Natural killer cell treated with Interleukin-12 subunit alpha and Interleukin-12 subunit beta and Interleukin-15 and Interleukin-18, amount 100 ng/mL, for 72 hours (primary cell): ENCODE results near the gene KDM6A. TPM values are rescaled to one million over a fixed set of nuclear protein-coding genes. Genes with fewer than 3 reads are reported as not detected.
"Not testable (repeated sequence)": the region's sequence is repeated elsewhere in the genome, so short reads cannot be mapped to it uniquely, and the experiment has no call there.

ENCODE experiments used
- ATAC-seq, 2 donors: fragments of 150-1000 bp; cut with Tn5 transposase in 1 of 2; sonication (Bioruptor Pico), chemical (Tn5 transposase) in 1 of 2; 2 replicates each; pipeline ENCODE4 v1.10.0; 2021
- DNase-seq: peaks from one replicate; pipeline ENCODE4 v3.0.0; 2022; ENCODE audit warnings: low spot score
- H3K27ac Mint-ChIP-seq, 2 donors: 1 replicate in 1 of 2; 2 replicates in 1 of 2; pipeline ENCODE4 v1.8.0; 2022; ENCODE audit warnings: mixed read lengths in 2 of 2, mild to moderate bottlenecking in 1 of 2, moderate library complexity in 1 of 2
- H3K27me3 Mint-ChIP-seq, 2 donors: 1 replicate in 1 of 2; 2 replicates in 1 of 2; pipeline ENCODE4 v1.8.0; 2022; ENCODE audit warnings: mixed read lengths in 2 of 2
- H3K36me3 Mint-ChIP-seq: one replicate; pipeline ENCODE4 v1.8.0; 2022; ENCODE audit warnings: mixed read lengths
- H3K4me1 Mint-ChIP-seq, 2 donors: 1 replicate in 1 of 2; 2 replicates in 1 of 2; pipeline ENCODE4 v1.8.0; 2022; ENCODE audit warnings: low read depth in 2 of 2, mixed read lengths in 2 of 2, mild to moderate bottlenecking in 1 of 2
- H3K4me3 Mint-ChIP-seq: one replicate; pipeline ENCODE4 v1.8.0; 2022; ENCODE audit warnings: mixed read lengths
- H3K9me3 Mint-ChIP-seq: 2 replicates; pipeline ENCODE4 v1.8.0; 2022; ENCODE audit warnings: mixed read lengths
- total RNA-seq, 2 donors: library from RNA; stranded (reverse); gene quantifications; one replicate each; pipeline ENCODE4 v1.2.3, GENCODE V29; 2022

Gene KDM6A
- total RNA-seq, 2 donors from 2014 or later: 31.9 to 68.6 TPM

DNA sequence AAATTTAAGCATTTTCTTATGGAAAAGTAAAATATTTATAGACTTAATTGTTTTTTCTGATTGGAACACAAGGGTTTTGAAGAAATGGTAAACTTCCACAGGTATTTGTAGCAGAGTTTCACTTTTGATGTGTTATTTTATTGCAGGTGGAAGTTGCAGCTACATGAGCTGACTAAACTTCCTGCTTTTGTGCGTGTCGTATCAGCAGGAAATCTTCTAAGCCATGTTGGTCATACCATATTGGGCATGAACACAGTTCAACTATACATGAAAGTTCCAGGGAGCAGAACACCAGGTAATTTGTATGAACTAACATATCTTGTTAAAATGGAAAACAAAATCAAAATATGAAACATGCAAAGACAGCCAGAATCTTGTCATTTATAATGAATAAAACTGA lies 210.3 kb downstream of the KDM6A start:
- peaks cover 4% of the 10 kb centered on the region for H3K36me3 Mint-ChIP-seq
- ATAC-seq: no peak
- no peaks in the 10 kb centered on the region for H3K27me3 Mint-ChIP-seq
- H3K9me3 Mint-ChIP-seq: no peaks in the 10 kb centered on the region
- no peak for DNase-seq
- no peak overlapping the region for H3K4me3 Mint-ChIP-seq
- H3K27ac Mint-ChIP-seq: peak overlapping the region in 1 of 2 donors; percentile 59
- peaks cover 0 to 5% of the 10 kb centered on the region in 2 donors for H3K4me1 Mint-ChIP-seq

GRCh38 chrX:45110494-45110893 lies 237.5 kb downstream of the KDM6A start:
- H3K4me1 Mint-ChIP-seq: peaks cover 0 to 4% of the 10 kb centered on the region in 2 donors
- DNase-seq (no peak), ATAC-seq (no peak)
- H3K4me3 Mint-ChIP-seq: no peak overlapping the region
- no peaks in the 10 kb centered on the region for H3K27me3 Mint-ChIP-seq
- peaks cover 4% of the 10 kb centered on the region for H3K9me3 Mint-ChIP-seq
- H3K27ac Mint-ChIP-seq: no peak overlapping the region
- H3K36me3 Mint-ChIP-seq: peaks cover 8% of the 10 kb centered on the region

GRCh38 chrX:45126158-45126557 lies 253.2 kb downstream of the KDM6A start:
- H3K27ac Mint-ChIP-seq: no peak overlapping the region
- H3K27me3 Mint-ChIP-seq: peaks cover 6 to 14% of the 10 kb centered on the region in 2 donors
- H3K36me3 Mint-ChIP-seq: no peaks in the 10 kb centered on the region
- H3K9me3 Mint-ChIP-seq: peaks cover 3% of the 10 kb centered on the region
- H3K4me1 Mint-ChIP-seq: no peaks in the 10 kb centered on the region
- no peak for ATAC-seq
- no peak for DNase-seq
- H3K4me3 Mint-ChIP-seq: no peak overlapping the region

- Mint-ChIP-seq H3K4me1 (no peaks in the 10 kb centered on the region), H3K4me3 (no peak overlapping the region), H3K36me3 (no peaks in the 10 kb centered on the region), H3K9me3 (peaks cover 5% of the 10 kb centered on the region), H3K27ac (no peak overlapping the region), H3K27me3 (peaks cover under 1 to 8% of the 10 kb centered on the region in 2 donors)
- DNase-seq (no peak), ATAC-seq (no peak)
These were observed 256.0 kb downstream of the KDM6A start for GRCh38 chrX:45128896-45129454.

DNA sequence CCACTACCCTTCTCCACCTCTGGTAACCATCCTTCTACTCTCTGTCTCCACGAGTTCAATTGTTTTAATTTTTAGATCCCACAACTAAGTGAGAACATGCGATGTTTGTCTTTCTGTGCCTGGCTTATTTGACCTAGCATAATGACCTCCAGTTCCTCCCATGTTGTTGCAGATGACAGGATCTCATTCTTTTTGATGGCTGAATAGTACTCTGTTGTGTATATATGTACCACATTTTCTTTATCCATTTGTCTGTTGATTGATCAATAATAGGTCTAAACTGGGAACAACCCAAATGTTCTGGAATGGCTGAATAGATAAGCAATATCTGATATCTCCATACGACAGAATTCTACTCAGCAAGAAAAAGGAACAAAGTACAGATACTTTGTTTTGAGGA lies 260.5 kb downstream of the KDM6A start:
- ATAC-seq: no peak

DNA sequence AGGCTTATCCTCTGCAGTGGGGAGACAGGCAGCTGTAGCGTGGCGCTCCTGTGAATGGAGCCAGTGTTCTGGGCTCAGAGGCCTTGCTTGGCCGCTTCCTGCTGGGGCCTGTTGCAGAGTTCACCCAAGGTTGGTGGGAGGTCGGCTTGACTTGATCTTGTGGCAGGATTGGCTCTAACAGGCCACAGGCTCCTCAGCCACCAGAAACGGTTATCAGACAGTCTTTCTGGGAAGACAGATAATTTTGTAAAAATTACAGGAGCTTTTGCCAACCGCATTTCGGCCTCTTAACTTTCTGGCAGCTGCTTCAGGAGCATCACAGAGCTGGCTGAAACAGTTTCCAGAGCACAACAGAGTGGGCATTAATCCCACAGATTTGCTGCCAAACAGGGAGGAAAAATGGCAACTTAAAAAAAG lies 261.3 kb downstream of the KDM6A start:
- no peak overlapping the region for H3K27ac Mint-ChIP-seq
- ATAC-seq (peak in 1 of 2 donors; percentile 54), DNase-seq (no peak)
- peaks cover 0 to 3% of the 10 kb centered on the region in 2 donors for H3K27me3 Mint-ChIP-seq
- no peak overlapping the region for H3K4me3 Mint-ChIP-seq
- H3K9me3 Mint-ChIP-seq: peaks cover 2% of the 10 kb centered on the region
- H3K4me1 Mint-ChIP-seq: no peaks in the 10 kb centered on the region
- no peaks in the 10 kb centered on the region for H3K36me3 Mint-ChIP-seq

More for the DNA sequence above, 260.5 kb downstream of the KDM6A start:
- H3K9me3 Mint-ChIP-seq: peaks cover 2% of the 10 kb centered on the region
- peaks cover 0 to 4% of the 10 kb centered on the region in 2 donors for H3K27me3 Mint-ChIP-seq
- no peak overlapping the region for H3K4me3 Mint-ChIP-seq
- DNase-seq: no peak
- no peaks in the 10 kb centered on the region for H3K4me1 Mint-ChIP-seq
- H3K36me3 Mint-ChIP-seq: no peaks in the 10 kb centered on the region
- H3K27ac Mint-ChIP-seq: no peak overlapping the region

GRCh38 chrX:45134775-45135174 lies 261.8 kb downstream of the KDM6A start:
- Mint-ChIP-seq H3K27ac (no peak overlapping the region), H3K4me3 (no peak overlapping the region), H3K4me1 (no peaks in the 10 kb centered on the region), H3K9me3 (peaks cover 2% of the 10 kb centered on the region), H3K36me3 (no peaks in the 10 kb centered on the region), H3K27me3 (peaks cover 0 to 3% of the 10 kb centered on the region in 2 donors)
- ATAC-seq (peak in 1 of 2 donors; percentile 44), DNase-seq (no peak)

GRCh38 chrX:45135391-45136075 lies 262.5 kb downstream of the KDM6A start:
- not testable (repeated sequence) for H3K4me1 Mint-ChIP-seq, H3K9me3 Mint-ChIP-seq, H3K4me3 Mint-ChIP-seq, DNase-seq, H3K36me3 Mint-ChIP-seq, ATAC-seq, H3K27me3 Mint-ChIP-seq, H3K27ac Mint-ChIP-seq

- Mint-ChIP-seq H3K36me3 (no peaks in the 10 kb centered on the region), H3K4me1 (peaks cover 0 to 2% of the 10 kb centered on the region in 2 donors), H3K4me3 (no peak overlapping the region), H3K27me3 (peaks cover 0 to 3% of the 10 kb centered on the region in 2 donors), H3K27ac (no peak overlapping the region), H3K9me3 (peaks cover 2% of the 10 kb centered on the region)
- no peak for ATAC-seq
- DNase-seq: no peak
These were observed 264.5 kb downstream of the KDM6A start for GRCh38 chrX:45137531-45137930.

DNA sequence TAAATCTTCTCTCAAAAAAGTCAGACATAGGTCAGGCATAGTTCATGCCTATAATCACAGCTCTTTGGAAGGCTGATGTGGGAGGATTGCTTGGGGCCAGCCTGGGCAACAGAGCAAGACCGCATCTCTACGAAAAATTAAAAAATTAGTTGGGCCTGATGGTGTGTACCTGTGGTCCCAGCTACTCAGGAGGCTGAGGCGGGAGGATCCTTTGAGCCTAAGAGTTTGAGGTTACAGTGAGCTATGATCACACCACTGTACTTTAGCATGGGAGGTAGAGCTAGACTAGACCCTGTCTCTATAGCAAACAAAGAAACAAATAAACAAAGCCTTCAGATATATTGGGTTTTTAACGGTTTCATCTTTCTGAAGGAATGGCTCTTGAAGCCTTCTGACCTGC lies 265.5 kb downstream of the KDM6A start:
- Mint-ChIP-seq H3K36me3 (no peaks in the 10 kb centered on the region), H3K4me3 (no peak overlapping the region), H3K27me3 (peaks cover 0 to 3% of the 10 kb centered on the region in 2 donors), H3K27ac (no peak overlapping the region), H3K9me3 (no peaks in the 10 kb centered on the region), H3K4me1 (peaks cover 0 to 2% of the 10 kb centered on the region in 2 donors)
- ATAC-seq: peak in 1 of 2 donors; percentile 54
- no peak for DNase-seq

DNA sequence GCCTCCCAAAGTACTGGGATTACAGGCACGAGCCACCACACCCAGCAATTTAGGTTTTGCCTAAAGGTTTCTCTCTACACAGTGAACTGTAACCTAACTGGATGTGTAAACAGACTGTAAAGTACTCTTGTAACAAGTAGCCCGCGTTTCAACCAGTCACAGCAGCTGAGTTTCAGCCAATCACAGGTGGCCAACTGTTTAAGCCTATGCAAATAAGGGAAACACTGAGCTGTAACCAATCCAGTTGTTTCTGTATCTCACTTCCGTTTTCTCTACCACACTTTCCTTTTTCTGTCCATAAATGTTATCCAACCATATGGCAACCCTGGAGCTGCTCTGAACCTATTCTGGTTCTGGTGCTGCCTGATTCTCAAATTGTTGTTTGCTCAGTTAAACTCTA lies 267.8 kb downstream of the KDM6A start:
- Mint-ChIP-seq H3K36me3 (no peaks in the 10 kb centered on the region), H3K9me3 (no peaks in the 10 kb centered on the region), H3K27me3 (peaks cover 0 to 3% of the 10 kb centered on the region in 2 donors), H3K4me3 (no peak overlapping the region), H3K4me1 (peaks cover 0 to 2% of the 10 kb centered on the region in 2 donors), H3K27ac (no peak overlapping the region)
- ATAC-seq: no peak
- DNase-seq: no peak

DNA sequence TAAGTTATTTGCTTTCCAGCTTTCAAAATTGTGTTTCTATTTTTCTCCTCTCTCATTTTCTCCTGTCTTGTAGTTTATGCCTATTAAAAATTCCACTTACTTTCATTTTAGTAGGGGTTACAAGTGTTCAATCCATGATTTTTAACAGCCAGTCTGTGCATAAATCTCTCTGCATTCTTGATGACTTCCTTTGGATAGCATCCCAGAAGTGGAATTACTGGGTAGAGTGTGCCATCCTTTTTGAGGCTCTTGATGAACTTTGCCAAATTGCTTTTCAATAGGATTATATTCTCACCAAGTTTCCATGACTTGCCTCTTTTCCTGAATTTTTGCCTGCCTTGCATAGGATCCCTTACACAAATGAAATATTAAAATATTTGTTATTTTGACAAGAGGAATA lies 269.2 kb downstream of the KDM6A start:
- no peak overlapping the region for H3K27ac Mint-ChIP-seq
- H3K36me3 Mint-ChIP-seq: no peaks in the 10 kb centered on the region
- no peaks in the 10 kb centered on the region for H3K9me3 Mint-ChIP-seq
- ATAC-seq (no peak), DNase-seq (no peak)
- peaks cover 0 to 2% of the 10 kb centered on the region in 2 donors for H3K4me1 Mint-ChIP-seq
- peaks cover 0 to 3% of the 10 kb centered on the region in 2 donors for H3K27me3 Mint-ChIP-seq
- H3K4me3 Mint-ChIP-seq: no peak overlapping the region

- Mint-ChIP-seq H3K4me3 (no peak overlapping the region), H3K36me3 (no peaks in the 10 kb centered on the region), H3K4me1 (peaks cover 0 to 2% of the 10 kb centered on the region in 2 donors), H3K9me3 (no peaks in the 10 kb centered on the region), H3K27me3 (peaks cover 0 to 3% of the 10 kb centered on the region in 2 donors), H3K27ac (no peak overlapping the region)
- ATAC-seq (no peak), DNase-seq (no peak)
These were observed 270.5 kb downstream of the KDM6A start for GRCh38 chrX:45143455-45143854.

GRCh38 chrX:45145492-45146215 lies 272.7 kb downstream of the KDM6A start:
- peaks cover 0 to 2% of the 10 kb centered on the region in 2 donors for H3K4me1 Mint-ChIP-seq
- peaks cover 0 to 3% of the 10 kb centered on the region in 2 donors for H3K27me3 Mint-ChIP-seq
- no peak for ATAC-seq
- no peak for DNase-seq
- H3K36me3 Mint-ChIP-seq: no peaks in the 10 kb centered on the region
- no peak overlapping the region for H3K4me3 Mint-ChIP-seq
- H3K9me3 Mint-ChIP-seq: no peaks in the 10 kb centered on the region
- no peak overlapping the region for H3K27ac Mint-ChIP-seq
